GM19324 (cell line): Measurements from ENCODE around the gene LETMD1.
A peak's percentile ranks its signal among the peaks of the same experiment; 100 is the strongest.
"Not testable (repeated sequence)": the region's sequence is repeated elsewhere in the genome, so short reads cannot be mapped to it uniquely, and the experiment has no call there.

Experiments
- ATAC-seq: cut with Tn5 transposase; IDR thresholded peaks from one replicate; pipeline ENCODE4 v1.9.1; 2021; ENCODE audit warnings: mild to moderate bottlenecking, moderate library complexity; ENCODE audit not compliant: unreplicated experiment, low FRiP score

The LETMD1 gene

DNA sequence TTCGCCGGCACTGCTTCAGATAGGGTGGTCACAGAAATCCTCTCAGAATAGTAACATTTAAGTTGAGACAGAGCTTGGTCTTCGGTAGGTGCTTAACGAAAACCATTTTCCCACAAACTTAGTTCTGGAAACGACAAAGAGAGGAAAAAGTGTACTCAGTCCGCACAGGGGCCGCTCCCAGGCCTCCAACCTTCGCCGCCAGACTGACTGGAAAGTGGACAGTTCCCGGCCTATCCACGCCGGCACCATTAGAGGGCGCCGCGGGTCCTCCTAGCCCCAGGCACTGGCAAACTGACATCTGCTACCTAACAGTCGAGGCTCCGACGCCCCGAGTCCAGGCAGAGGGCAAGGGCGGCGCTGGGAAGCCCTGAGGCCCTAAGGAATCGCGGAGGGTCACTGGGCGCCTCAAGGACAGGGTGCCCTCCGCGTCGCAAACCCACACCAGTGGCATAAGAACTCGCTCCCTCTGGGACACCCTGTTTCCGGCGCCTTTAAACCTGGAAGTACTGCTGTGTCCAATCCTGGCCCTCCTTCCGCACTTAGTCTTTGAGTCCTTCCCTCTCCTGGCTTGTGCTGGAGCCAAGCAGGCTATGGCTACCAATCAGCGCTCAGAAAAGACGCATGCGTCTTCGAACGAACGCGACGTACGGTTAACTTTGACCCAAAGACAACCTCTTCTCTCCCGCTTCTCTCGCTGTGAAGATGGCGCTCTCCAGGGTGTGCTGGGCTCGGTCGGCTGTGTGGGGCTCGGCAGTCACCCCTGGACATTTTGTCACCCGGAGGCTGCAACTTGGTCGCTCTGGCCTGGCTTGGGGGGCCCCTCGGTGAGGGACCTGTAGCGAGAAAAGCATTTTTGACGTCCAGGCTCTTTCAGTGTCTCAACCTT lies at the start of gene LETMD1:
Gene LETMD1 (plus strand): TSS at position 673 of the 886 bp plus-strand sequence. CDS start 30 bp downstream, at position 703.
- peak; percentile 97 for ATAC-seq

GRCh38 chr12:50999093-50999492 lies 49.0 kb upstream of the LETMD1 start:
- ATAC-seq: no peak

DNA sequence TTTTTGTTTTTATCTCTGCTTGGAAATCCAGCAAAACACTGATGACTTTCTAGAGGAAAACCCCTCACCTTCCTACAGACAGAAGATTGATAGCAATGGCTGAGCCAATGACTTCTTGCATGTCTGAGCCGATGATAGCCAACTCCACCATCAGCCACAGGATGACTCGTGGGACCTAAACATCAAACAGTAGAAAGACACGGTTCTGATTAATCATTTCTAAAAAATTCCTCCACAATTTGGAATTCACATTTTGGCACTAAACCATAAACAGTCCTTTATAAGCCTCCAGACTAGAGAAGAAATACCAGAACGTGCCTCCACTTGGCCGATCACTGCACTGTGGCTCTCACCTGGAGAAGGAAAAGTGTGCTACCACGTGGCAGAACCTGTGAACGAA lies 47.9 kb upstream of the LETMD1 start:
- no peak for ATAC-seq

GRCh38 chr12:51001799-51002198 lies 46.3 kb upstream of the LETMD1 start:
- ATAC-seq: no peak

GRCh38 chr12:51004504-51004903 lies 43.6 kb upstream of the LETMD1 start:
- ATAC-seq: no peak

- ATAC-seq: no peak
Observed at GRCh38 chr12:51005030-51005429, 43.1 kb upstream of the LETMD1 start.

- ATAC-seq: no peak
Observed at GRCh38 chr12:51005671-51006070, 42.5 kb upstream of the LETMD1 start.

- ATAC-seq: no peak
Observed at GRCh38 chr12:51008329-51009055, 39.6 kb upstream of the LETMD1 start.

DNA sequence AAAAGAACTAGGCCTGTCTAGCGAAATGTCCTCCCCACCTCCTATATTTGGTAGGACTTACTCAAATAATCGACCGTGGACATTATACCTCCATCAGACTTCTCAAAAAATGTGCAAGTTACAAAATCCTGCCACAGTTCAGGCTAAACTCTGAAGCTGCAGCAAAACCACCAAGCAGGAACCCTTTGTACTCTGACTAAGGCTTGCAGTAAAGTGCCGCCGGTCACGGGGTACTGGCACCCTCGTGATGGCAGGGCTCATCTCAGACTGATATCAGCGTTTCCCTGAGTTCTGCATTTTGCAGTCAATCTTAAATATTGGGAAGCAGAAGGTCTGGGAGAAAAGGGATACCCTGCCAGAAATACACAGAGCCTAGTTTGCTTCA lies 39.1 kb upstream of the LETMD1 start:
- no peak for ATAC-seq

GRCh38 chr12:51011955-51012354 lies 36.2 kb upstream of the LETMD1 start:
- ATAC-seq: no peak

GRCh38 chr12:51012570-51013236 lies 35.4 kb upstream of the LETMD1 start:
- no peak for ATAC-seq

- no peak for ATAC-seq
Observed at GRCh38 chr12:51013441-51013840, 34.7 kb upstream of the LETMD1 start.

DNA sequence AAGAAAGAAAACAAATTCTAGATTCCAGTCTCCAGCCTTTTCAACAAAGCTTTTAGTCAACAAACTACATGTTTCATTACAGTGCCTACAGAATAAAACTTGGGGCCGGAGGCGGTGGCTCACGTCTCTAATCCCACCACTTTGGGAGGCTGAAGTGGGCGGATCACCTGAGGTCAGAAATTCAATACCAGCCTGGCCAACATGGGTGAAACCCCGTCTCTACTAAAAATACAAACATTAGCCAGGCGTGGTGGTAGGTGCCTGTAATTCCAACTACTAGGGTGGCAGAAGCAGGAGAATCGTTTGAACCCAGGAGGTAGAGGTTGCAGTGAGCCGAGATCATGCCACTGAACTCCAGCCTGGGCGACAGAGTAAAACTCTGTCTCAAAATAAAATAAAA lies 33.7 kb upstream of the LETMD1 start:
- ATAC-seq: not testable (repeated sequence)

GRCh38 chr12:51017452-51017851 lies 30.7 kb upstream of the LETMD1 start:
- ATAC-seq: no peak

DNA sequence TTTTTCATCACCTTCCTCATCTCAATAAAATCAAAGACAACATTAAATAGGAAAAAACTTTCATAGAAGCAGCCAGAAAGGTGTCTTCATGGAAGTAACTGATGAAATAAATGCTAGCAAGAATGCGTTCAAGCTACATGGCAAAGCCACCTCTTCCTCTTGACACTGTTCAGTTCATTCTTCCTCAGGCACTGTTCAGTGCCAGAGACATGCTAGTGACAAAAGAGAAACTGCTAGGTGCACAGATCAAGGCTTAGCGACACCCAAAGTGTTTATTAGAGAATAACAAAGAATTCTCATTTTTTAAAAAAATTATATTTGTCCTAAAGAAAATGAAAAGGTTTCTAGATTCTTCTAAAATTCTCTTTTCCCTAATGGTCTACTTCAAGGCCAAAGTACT lies 29.2 kb upstream of the LETMD1 start:
- no peak for ATAC-seq

- ATAC-seq: no peak
Observed at GRCh38 chr12:51019927-51020326, 28.2 kb upstream of the LETMD1 start.

GRCh38 chr12:51020448-51021182 lies 27.5 kb upstream of the LETMD1 start:
- ATAC-seq: no peak

GRCh38 chr12:51021694-51022093 lies 26.4 kb upstream of the LETMD1 start:
- ATAC-seq: no peak

GRCh38 chr12:51023625-51024382 lies 24.3 kb upstream of the LETMD1 start:
- ATAC-seq: no peak

GRCh38 chr12:51025338-51025835 lies 22.7 kb upstream of the LETMD1 start:
- ATAC-seq: no peak
